ENCODE results near the gene FAM3D.

GRCh38 chr3:58586776-58587192 is 79.8 kb downstream of the FAM3D start:
- TF ChIP-seq CTCF (IDR thresholded peaks at IDR 0.05) (no peak), POLR2A (IDR thresholded peaks at IDR 0.05) (no peak), POLR2AphosphoS5 (IDR thresholded peaks at IDR 0.05) (no peak)
